Transverse colon (tissue), 4 donors: ENCODE measurements around the gene EHD2. TPM values are rescaled to one million over a fixed set of nuclear protein-coding genes. Genes with fewer than 3 reads are reported as not detected.

Source experiments
- DNase-seq: peaks from one replicate; pipeline ENCODE4 v3.0.0-alpha.2; 2019
- H3K27ac ChIP-seq, 4 donors: fragments of 200-600 bp; sonication (generic); 2 replicates each; pipeline ENCODE4 v1.5.1; 2016 to 2018; ENCODE audit warnings: inconsistent platforms in 4 of 4
- H3K27me3 ChIP-seq: fragments of 200-600 bp; sonication (generic); 2 replicates; pipeline ENCODE4 v1.5.1; 2017; ENCODE audit warnings: inconsistent platforms
- H3K36me3 ChIP-seq, 4 donors: fragments of 200-600 bp; sonication (generic); 2 replicates each; pipeline ENCODE4 v1.5.1; 2017 to 2019; ENCODE audit warnings: inconsistent platforms in 4 of 4
- H3K4me1 ChIP-seq, 4 donors: fragments of 200-600 bp; sonication (generic); 2 replicates each; pipeline ENCODE4 v1.5.1; 2017 to 2020; ENCODE audit warnings: inconsistent platforms in 4 of 4
- H3K4me3 ChIP-seq, 4 donors: fragments of 200-600 bp; sonication (generic); 1 replicate in 1 of 4; 2 replicates in 3 of 4; pipeline versions ENCODE4 v1.5.1 to v1.6.1; 2017 to 2019; ENCODE audit warnings: inconsistent platforms in 4 of 4
- H3K9me3 ChIP-seq, 2 donors: fragments of 200-600 bp; sonication (generic); 2 replicates each; pipeline ENCODE4 v1.5.1; 2017 to 2019; ENCODE audit warnings: inconsistent platforms in 2 of 2
- CTCF ChIP-seq, 5 experiments: fragments of 200-600 bp in 3 of 5; fragments of 450-650 bp in 2 of 5; sonication (generic) in 3 of 5; IDR thresholded peaks; 1 replicate in 2 of 5; 2 replicates in 3 of 5; pipeline ENCODE4 v1.5.1; 2016 to 2017; ENCODE audit warnings: antibody characterized with exemption in 5 of 5, inconsistent platforms in 3 of 5, mild to moderate bottlenecking in 2 of 5, moderate library complexity in 1 of 5
- EP300 ChIP-seq: sonication (generic); formaldehyde crosslinking; IDR thresholded peaks from one replicate; pipeline ENCODE4 v1.6.1; 2017; ENCODE audit warnings: antibody characterized with exemption, low read depth
- POLR2A ChIP-seq: fragments of 450-650 bp; IDR thresholded peaks from one replicate; pipeline ENCODE4 v1.6.1; 2016; ENCODE audit warnings: antibody characterized with exemption, mild to moderate bottlenecking, moderate library complexity
- POLR2AphosphoS5 ChIP-seq, 3 donors: sonication (generic); formaldehyde crosslinking; IDR thresholded peaks; one replicate each; pipeline ENCODE4 v1.6.1; 2016; ENCODE audit warnings: antibody characterized with exemption in 3 of 3
- WGBS, 2 donors: methylation state at CpG; one replicate each; pipeline ENCODE4 v1.1.5; 2018; ENCODE audit warnings: low coverage in 1 of 2; 5-methylcytosine and 5-hydroxymethylcytosine counted together
- in situ Hi-C, 4 donors: fragments of 200-750 bp; cut with MboI; loops; one replicate each; pipeline versions ENCODE4 v1.15.0 to v1.15.1; 2017; ENCODE audit warnings: low sequenced_read_pairs in 3 of 4, low pct_ligation_motif_present in 1 of 4, low pct_unique_long_range_greater_than_20kb in 1 of 4
- intact Hi-C: fragments of 100-400 bp; cut with DNase I; formaldehyde crosslinking; loops from one replicate; pipeline ENCODE4 v1.15.1; 2023; ENCODE audit warnings: low total_unique reads
- total RNA-seq, 4 donors: library from RNA; depleted of rRNA; stranded (reverse); fragments of >200 nt; gene quantifications; one replicate each; pipeline ENCODE4 v1.1.0, GENCODE V29; 2016

The EHD2 gene
- total RNA-seq, 4 donors from 2014 or later, result 15.2 to 93.1 (median 25.3) TPM

- no peak for DNase-seq
- 78 to 88% methylated on average over 6 to 7 of the region's 7 CpGs for WGBS, 2 donors
- no peaks in the 10 kb centered on the region for H3K27me3 ChIP-seq
- no peaks in the 10 kb centered on the region for H3K9me3 ChIP-seq
- no peak for TF ChIP-seq POLR2A
- H3K36me3 ChIP-seq, result peaks cover 0 to 4% (median 0%) of the 10 kb centered on the region in 4 donors
- no peaks in the 10 kb centered on the region for H3K4me1 ChIP-seq
- intact Hi-C loops, result no loop called here
- H3K27ac ChIP-seq, result no peak overlapping the region
- in situ Hi-C loops, result no loop called here
- H3K4me3 ChIP-seq, result no peak overlapping the region
Observed at GRCh38 chr19:47691782-47692181, 21.4 kb upstream of the EHD2 start.

GRCh38 chr19:47693489-47693888 lies 19.7 kb upstream of the EHD2 start:
- H3K27ac ChIP-seq, result no peak overlapping the region
- H3K4me3 ChIP-seq, result no peak overlapping the region
- in situ Hi-C loops (no loop called here), intact Hi-C loops (no loop called here)
- H3K4me1 ChIP-seq, result peaks cover 4 to 6% (median 5%) of the 10 kb centered on the region in 4 donors
- no peak for DNase-seq
- no peaks in the 10 kb centered on the region for H3K27me3 ChIP-seq
- peaks cover 0 to 4% (median 0%) of the 10 kb centered on the region in 4 donors for H3K36me3 ChIP-seq
- H3K9me3 ChIP-seq, result no peaks in the 10 kb centered on the region
- 88 to 100% methylated on average over 1 to 16 of the region's 17 CpGs for WGBS, 2 donors
- TF ChIP-seq EP300, result no peak
- no peak for TF ChIP-seq POLR2AphosphoS5 (IDR thresholded peaks at IDR 0.05)
- no peak for TF ChIP-seq POLR2A
- TF ChIP-seq CTCF (IDR thresholded peaks at IDR 0.05), result no peak

GRCh38 chr19:47693903-47694302 lies 19.3 kb upstream of the EHD2 start:
- 94% methylated on average over 9 of the region's 14 CpGs; no CpG with 5 or more reads in 1 of the 2 donors for WGBS, 2 donors
- TF ChIP-seq CTCF (IDR thresholded peaks at IDR 0.05), result no peak
- TF ChIP-seq EP300, result no peak
- no peak for TF ChIP-seq POLR2A
- no peak for TF ChIP-seq POLR2AphosphoS5 (IDR thresholded peaks at IDR 0.05)
- H3K36me3 ChIP-seq, result peaks cover 0 to 4% (median 0%) of the 10 kb centered on the region in 4 donors
- H3K27ac ChIP-seq, result no peak overlapping the region
- no peaks in the 10 kb centered on the region for H3K27me3 ChIP-seq
- H3K9me3 ChIP-seq, result no peaks in the 10 kb centered on the region
- in situ Hi-C loops, result no loop called here
- DNase-seq, result no peak
- H3K4me1 ChIP-seq, result peaks cover 4 to 6% (median 5%) of the 10 kb centered on the region in 4 donors
- no peak overlapping the region for H3K4me3 ChIP-seq
- intact Hi-C loops, result no loop called here

GRCh38 chr19:47694466-47695273 lies 18.6 kb upstream of the EHD2 start:
- WGBS, 2 donors, result 91% methylated on average over 28 of the region's 28 CpGs; no CpG with 5 or more reads in 1 of the 2 donors
- peaks cover 0 to 4% (median 0%) of the 10 kb centered on the region in 4 donors for H3K36me3 ChIP-seq
- intact Hi-C loops, result no loop called here
- no peak overlapping the region for H3K4me3 ChIP-seq
- DNase-seq, result no peak
- no peaks in the 10 kb centered on the region for H3K9me3 ChIP-seq
- in situ Hi-C loops, result loop anchor here in 1 of 4 donors (5.0 kb wide), 1 partner anchor 257 kb away; no protein-coding TSS in a partner anchor
- TF ChIP-seq POLR2AphosphoS5 (IDR thresholded peaks at IDR 0.05), result no peak
- TF ChIP-seq CTCF (IDR thresholded peaks at IDR 0.05), result no peak
- no peak for TF ChIP-seq POLR2A
- TF ChIP-seq EP300, result no peak
- peaks cover 4 to 6% (median 5%) of the 10 kb centered on the region in 4 donors for H3K4me1 ChIP-seq
- H3K27me3 ChIP-seq, result no peaks in the 10 kb centered on the region
- no peak overlapping the region for H3K27ac ChIP-seq
